ENCODE measurements around the gene TCEANC. TPM values are rescaled to one million over a fixed set of nuclear protein-coding genes. Genes with fewer than 3 reads are reported as not detected.
"Not testable (repeated sequence)": the region's sequence is repeated elsewhere in the genome, so short reads cannot be mapped to it uniquely, and the experiment has no call there.

Gene TCEANC
- total RNA-seq, 4 donors from 2014 or later = 2.5 to 6.9 (median 2.7) TPM

- 55 to 59% methylated on average over 9 of the region's 9 CpGs for whole genome bisulfite sequencing, 2 donors
- DNase-seq (ENCODE audit: low spot score in 2 of 2) = no peak
- no peak overlapping the region for H3K4me3 ChIP-seq (ENCODE audit: low read depth, poor library complexity, severe bottlenecking)
- intact Hi-C loops (cut with DNase I; ENCODE audit: low total_unique reads) = no loop called here
- TF ChIP-seq CTCF (IDR thresholded peaks at IDR 0.05) (no peak), POLR2A (IDR thresholded peaks at IDR 0.05) (no peak)
These were observed 7.3 kb upstream of the TCEANC start for GRCh38 chrX:13645464-13646153.

GRCh38 chrX:13646154-13646549 is 6.8 kb upstream of the TCEANC start:
- no peak for TF ChIP-seq POLR2A (IDR thresholded peaks at IDR 0.05)
- TF ChIP-seq CTCF (IDR thresholded peaks at IDR 0.05) = peak in 1 of 3 donors; percentile 57
- intact Hi-C loops (cut with DNase I; ENCODE audit: low total_unique reads) = no loop called here
- no peak overlapping the region for H3K4me3 ChIP-seq (ENCODE audit: low read depth, poor library complexity, severe bottlenecking)
- WGBS, 2 donors = 42 to 53% methylated on average over 3 of the region's 3 CpGs
- DNase-seq (ENCODE audit: low spot score in 2 of 2) = peak in 1 of 2 donors; percentile 87

GRCh38 chrX:13647709-13648212 is 5.2 kb upstream of the TCEANC start:
- intact Hi-C loops (cut with DNase I; ENCODE audit: low total_unique reads) = no loop called here
- TF ChIP-seq CTCF (IDR thresholded peaks at IDR 0.05) (no peak), POLR2A (IDR thresholded peaks at IDR 0.05) (no peak)
- no peak overlapping the region for H3K4me3 ChIP-seq (ENCODE audit: low read depth, poor library complexity, severe bottlenecking)
- no peak for DNase-seq (ENCODE audit: low spot score in 2 of 2)
- WGBS, 2 donors = 62 to 69% methylated on average over 8 of the region's 8 CpGs

- DNase-seq (ENCODE audit: low spot score in 2 of 2); intact Hi-C loops (cut with DNase I; ENCODE audit: low total_unique reads); H3K4me3 ChIP-seq (ENCODE audit: low read depth, poor library complexity, severe bottlenecking): not testable (repeated sequence)
- WGBS, 2 donors = 78 to 86% methylated on average over 2 of the region's 2 CpGs
These were observed 4.6 kb upstream of the TCEANC start for GRCh38 chrX:13648336-13648735.

GRCh38 chrX:13649838-13650237 is 3.1 kb upstream of the TCEANC start:
- no peak for DNase-seq (ENCODE audit: low spot score in 2 of 2)
- intact Hi-C loops (cut with DNase I; ENCODE audit: low total_unique reads) = no loop called here
- 54 to 55% methylated on average over 5 of the region's 5 CpGs for WGBS, 2 donors

GRCh38 chrX:13650318-13650717 is 2.6 kb upstream of the TCEANC start:
- intact Hi-C loops (cut with DNase I; ENCODE audit: low total_unique reads) = no loop called here
- no peak overlapping the region for H3K4me3 ChIP-seq (ENCODE audit: low read depth, poor library complexity, severe bottlenecking)
- WGBS, 2 donors = 83 to 100% methylated on average over 1 of the region's 1 CpG
- no peak for TF ChIP-seq POLR2A (IDR thresholded peaks at IDR 0.05)
- no peak for TF ChIP-seq CTCF (IDR thresholded peaks at IDR 0.05)
- no peak for DNase-seq (ENCODE audit: low spot score in 2 of 2)

More at GRCh38 chrX:13649838-13650237, 3.1 kb upstream of the TCEANC start:
- H3K4me3 ChIP-seq (ENCODE audit: low read depth, poor library complexity, severe bottlenecking) = no peak overlapping the region
- TF ChIP-seq CTCF (IDR thresholded peaks at IDR 0.05) = no peak
- TF ChIP-seq POLR2A (IDR thresholded peaks at IDR 0.05) = no peak
